T-helper 2 cell (primary cell): Measurements from ENCODE around the gene PIP5K1C.

Experiments used
- DNase-seq, 5 experiments: peaks; one replicate each; pipeline versions ENCODE4 v3.0.0 to v3.0.0-alpha.2; 2012 to 2022

Gene PIP5K1C

GRCh38 chr19:3608079-3608641 is 92.1 kb downstream of the PIP5K1C start:
- DNase-seq: no peak

GRCh38 chr19:3607303-3608078 is 92.8 kb downstream of the PIP5K1C start:
- no peak for DNase-seq

GRCh38 chr19:3606690-3607289 is 93.5 kb downstream of the PIP5K1C start, which contains the start of gene TBXA2R:
Gene TBXA2R (minus strand): TSS chr19:3606875. CDS start chr19:3600634, 6,241 bp downstream.
- peak in 2 of 5 experiments; percentile 26 to 27 for DNase-seq

GRCh38 chr19:3606174-3606689 is 94.0 kb downstream of the PIP5K1C start:
- DNase-seq: no peak

GRCh38 chr19:3605770-3606169 is 94.5 kb downstream of the PIP5K1C start:
- no peak for DNase-seq

GRCh38 chr19:3605361-3605760 is 94.9 kb downstream of the PIP5K1C start:
- DNase-seq: no peak

GRCh38 chr19:3604987-3605343 is 95.3 kb downstream of the PIP5K1C start:
- no peak for DNase-seq

- DNase-seq: no peak
These were observed 95.9 kb downstream of the PIP5K1C start for GRCh38 chr19:3604227-3604986.

GRCh38 chr19:3603121-3603811 is 97.0 kb downstream of the PIP5K1C start:
- no peak for DNase-seq

GRCh38 chr19:3601021-3601420 is 99.2 kb downstream of the PIP5K1C start:
- DNase-seq: no peak

- no peak for DNase-seq
These were observed 100.5 kb downstream of the PIP5K1C start for GRCh38 chr19:3599776-3600187.

GRCh38 chr19:3595521-3596061 is 104.7 kb downstream of the PIP5K1C start:
- DNase-seq: no peak

- no peak for DNase-seq
These were observed 107.1 kb downstream of the PIP5K1C start for GRCh38 chr19:3593156-3593555.

- no peak for DNase-seq
These were observed 108.2 kb downstream of the PIP5K1C start for GRCh38 chr19:3591876-3592613.

- DNase-seq: no peak
These were observed 109.1 kb downstream of the PIP5K1C start for GRCh38 chr19:3590991-3591659.

GRCh38 chr19:3589949-3590348 is 110.3 kb downstream of the PIP5K1C start:
- no peak for DNase-seq

- DNase-seq: no peak
These were observed 110.8 kb downstream of the PIP5K1C start for GRCh38 chr19:3589439-3589838.

GRCh38 chr19:3586707-3587346 is 113.4 kb downstream of the PIP5K1C start:
- no peak for DNase-seq

- DNase-seq: peak in 1 of 5 experiments; percentile 24
These were observed 114.1 kb downstream of the PIP5K1C start for GRCh38 chr19:3586127-3586626.
